ENCODE results near the gene HIVEP3.

Gene HIVEP3

DNA sequence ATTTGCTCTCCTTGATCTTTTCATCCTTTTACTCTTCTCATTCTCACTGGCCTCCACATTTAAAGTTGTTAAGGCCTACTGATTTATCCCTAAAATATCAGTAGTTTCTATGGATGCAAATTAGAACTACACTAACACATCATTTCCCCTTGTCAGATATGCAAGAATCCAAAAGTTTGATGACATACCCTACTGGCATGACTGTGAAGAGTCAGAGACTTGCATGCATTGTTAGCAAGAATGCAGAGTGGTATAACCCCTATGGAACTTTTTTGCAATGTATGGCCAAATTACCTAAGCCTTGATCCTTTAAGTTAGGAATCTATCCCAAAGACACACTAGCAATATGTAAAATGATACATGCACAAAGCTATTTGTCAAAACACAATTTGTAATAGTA lies 23.6 kb upstream of the HIVEP3 start:
- TF ChIP-seq, protein P1, sequence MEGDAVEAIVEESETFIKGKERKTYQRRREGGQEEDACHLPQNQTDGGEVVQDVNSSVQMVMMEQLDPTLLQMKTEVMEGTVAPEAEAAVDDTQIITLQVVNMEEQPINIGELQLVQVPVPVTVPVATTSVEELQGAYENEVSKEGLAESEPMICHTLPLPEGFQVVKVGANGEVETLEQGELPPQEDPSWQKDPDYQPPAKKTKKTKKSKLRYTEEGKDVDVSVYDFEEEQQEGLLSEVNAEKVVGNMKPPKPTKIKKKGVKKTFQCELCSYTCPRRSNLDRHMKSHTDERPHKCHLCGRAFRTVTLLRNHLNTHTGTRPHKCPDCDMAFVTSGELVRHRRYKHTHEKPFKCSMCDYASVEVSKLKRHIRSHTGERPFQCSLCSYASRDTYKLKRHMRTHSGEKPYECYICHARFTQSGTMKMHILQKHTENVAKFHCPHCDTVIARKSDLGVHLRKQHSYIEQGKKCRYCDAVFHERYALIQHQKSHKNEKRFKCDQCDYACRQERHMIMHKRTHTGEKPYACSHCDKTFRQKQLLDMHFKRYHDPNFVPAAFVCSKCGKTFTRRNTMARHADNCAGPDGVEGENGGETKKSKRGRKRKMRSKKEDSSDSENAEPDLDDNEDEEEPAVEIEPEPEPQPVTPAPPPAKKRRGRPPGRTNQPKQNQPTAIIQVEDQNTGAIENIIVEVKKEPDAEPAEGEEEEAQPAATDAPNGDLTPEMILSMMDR (conservative IDR thresholded peaks at IDR 0.05; ENCODE audit: low read depth, low read length), result no peak
- no peak overlapping the region for H3K9ac ChIP-seq
- no peaks in the 10 kb centered on the region for H3K79me2 ChIP-seq (ENCODE audit: insufficient read depth, low read depth)
- no peaks in the 10 kb centered on the region for H3K27me3 ChIP-seq (ENCODE audit: insufficient read depth, low read depth)
- no peak overlapping the region for H3K27ac ChIP-seq
- no peaks in the 10 kb centered on the region for H3K4me1 ChIP-seq (ENCODE audit: low read depth, poor library complexity, severe bottlenecking)
- no peaks in the 10 kb centered on the region for H3K36me3 ChIP-seq (ENCODE audit: insufficient read depth)
- no peak overlapping the region for H2AFZ ChIP-seq (ENCODE audit: low read depth)
- no peaks in the 10 kb centered on the region for H4K20me1 ChIP-seq (ENCODE audit: insufficient read depth)
- no peak overlapping the region for H3K4me2 ChIP-seq
- no peak overlapping the region for H3K4me3 ChIP-seq (IDR thresholded peaks at IDR 0.05; ENCODE audit: insufficient read depth, low read depth, low read length)

DNA sequence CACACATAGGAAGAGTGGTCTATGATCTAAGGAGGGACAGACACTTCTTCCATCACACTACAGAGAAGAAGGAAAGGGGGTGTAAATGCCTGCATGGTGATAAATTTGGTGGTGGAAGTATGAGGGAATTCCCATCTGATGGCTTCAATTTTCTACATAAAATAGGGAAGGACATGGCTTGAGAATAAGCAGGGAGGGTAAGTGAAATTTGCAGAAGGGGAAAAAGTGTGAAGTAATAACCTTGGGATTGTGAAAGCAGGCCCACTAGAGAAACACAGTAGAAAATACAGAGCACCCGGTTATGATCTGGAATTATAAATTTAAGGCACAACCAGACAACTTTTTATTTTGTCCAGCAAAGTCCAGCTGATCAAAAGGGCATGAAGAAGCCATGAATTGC lies 22.7 kb upstream of the HIVEP3 start:
- H3K27ac ChIP-seq, result no peak overlapping the region
- no peak overlapping the region for H3K4me2 ChIP-seq
- TF ChIP-seq, protein P1 (conservative IDR thresholded peaks at IDR 0.05; ENCODE audit: low read depth, low read length), result no peak
- H3K4me3 ChIP-seq (IDR thresholded peaks at IDR 0.05; ENCODE audit: insufficient read depth, low read depth, low read length), result no peak overlapping the region
- H3K4me1 ChIP-seq (ENCODE audit: low read depth, poor library complexity, severe bottlenecking), result no peaks in the 10 kb centered on the region
- no peaks in the 10 kb centered on the region for H3K27me3 ChIP-seq (ENCODE audit: insufficient read depth, low read depth)
- no peak overlapping the region for H2AFZ ChIP-seq (ENCODE audit: low read depth)
- H3K9ac ChIP-seq, result no peak overlapping the region
- H3K79me2 ChIP-seq (ENCODE audit: insufficient read depth, low read depth), result no peaks in the 10 kb centered on the region
- H3K36me3 ChIP-seq (ENCODE audit: insufficient read depth), result no peaks in the 10 kb centered on the region
- no peaks in the 10 kb centered on the region for H4K20me1 ChIP-seq (ENCODE audit: insufficient read depth)

DNA sequence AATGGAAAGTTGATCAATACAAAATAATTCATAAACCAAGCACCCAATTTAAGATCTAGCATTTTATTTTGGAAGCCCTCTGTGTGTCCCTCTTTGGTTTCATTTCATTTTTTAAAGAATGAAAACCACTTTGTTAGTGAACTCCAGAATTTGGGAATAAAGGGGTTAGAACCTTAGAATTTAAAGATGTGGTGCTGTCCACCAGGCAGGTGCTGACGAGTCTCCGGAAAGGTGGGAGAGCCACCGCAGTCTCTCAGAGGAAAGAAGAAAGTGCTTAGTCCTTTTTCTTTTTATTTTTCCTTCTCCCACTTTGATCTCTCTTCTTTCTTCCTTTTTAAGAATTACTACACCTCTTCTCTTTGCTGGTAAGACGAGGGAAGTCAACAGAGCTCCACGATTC lies 20.5 kb upstream of the HIVEP3 start:
- Histone ChIP-seq H3K27me3 (ENCODE audit: insufficient read depth, low read depth) (no peaks in the 10 kb centered on the region), H2AFZ (ENCODE audit: low read depth) (no peak overlapping the region), H3K27ac (no peak overlapping the region), H3K9ac (no peak overlapping the region), H3K4me3 (IDR thresholded peaks at IDR 0.05; ENCODE audit: insufficient read depth, low read depth, low read length) (no peak overlapping the region), H3K4me2 (no peak overlapping the region), H3K79me2 (ENCODE audit: insufficient read depth, low read depth) (no peaks in the 10 kb centered on the region), H3K36me3 (ENCODE audit: insufficient read depth) (no peaks in the 10 kb centered on the region), H3K4me1 (ENCODE audit: low read depth, poor library complexity, severe bottlenecking) (no peaks in the 10 kb centered on the region), H4K20me1 (ENCODE audit: insufficient read depth) (no peaks in the 10 kb centered on the region)
- TF ChIP-seq, protein P1 (conservative IDR thresholded peaks at IDR 0.05; ENCODE audit: low read depth, low read length), result no peak

DNA sequence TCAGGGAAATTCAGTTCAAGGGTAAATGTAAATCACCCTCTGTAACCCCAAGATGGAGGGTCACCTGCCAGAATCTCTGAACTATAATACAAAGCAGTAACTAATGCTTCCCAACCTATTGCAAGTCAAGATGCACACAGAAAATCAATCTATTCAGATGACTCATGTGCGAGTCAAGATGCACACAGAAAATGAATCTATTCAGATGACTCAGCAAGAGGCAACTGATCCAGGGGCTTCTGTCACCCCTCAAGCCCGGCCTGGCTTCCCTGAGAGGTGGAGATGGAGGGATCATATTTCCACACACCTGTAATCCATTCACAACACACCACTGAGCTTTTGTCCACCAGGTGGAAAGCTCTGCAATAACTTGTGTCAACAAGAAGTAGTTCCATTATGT lies 17.4 kb upstream of the HIVEP3 start:
- H3K4me1 ChIP-seq (ENCODE audit: low read depth, poor library complexity, severe bottlenecking), result no peaks in the 10 kb centered on the region
- TF ChIP-seq, protein P1 (conservative IDR thresholded peaks at IDR 0.05; ENCODE audit: low read depth, low read length), result no peak
- no peaks in the 10 kb centered on the region for H3K27me3 ChIP-seq (ENCODE audit: insufficient read depth, low read depth)
- no peaks in the 10 kb centered on the region for H4K20me1 ChIP-seq (ENCODE audit: insufficient read depth)
- H3K36me3 ChIP-seq (ENCODE audit: insufficient read depth), result no peaks in the 10 kb centered on the region
- no peak overlapping the region for H3K4me2 ChIP-seq
- no peaks in the 10 kb centered on the region for H3K79me2 ChIP-seq (ENCODE audit: insufficient read depth, low read depth)
- no peak overlapping the region for H3K27ac ChIP-seq
- no peak overlapping the region for H2AFZ ChIP-seq (ENCODE audit: low read depth)
- no peak overlapping the region for H3K4me3 ChIP-seq (IDR thresholded peaks at IDR 0.05; ENCODE audit: insufficient read depth, low read depth, low read length)
- no peak overlapping the region for H3K9ac ChIP-seq

DNA sequence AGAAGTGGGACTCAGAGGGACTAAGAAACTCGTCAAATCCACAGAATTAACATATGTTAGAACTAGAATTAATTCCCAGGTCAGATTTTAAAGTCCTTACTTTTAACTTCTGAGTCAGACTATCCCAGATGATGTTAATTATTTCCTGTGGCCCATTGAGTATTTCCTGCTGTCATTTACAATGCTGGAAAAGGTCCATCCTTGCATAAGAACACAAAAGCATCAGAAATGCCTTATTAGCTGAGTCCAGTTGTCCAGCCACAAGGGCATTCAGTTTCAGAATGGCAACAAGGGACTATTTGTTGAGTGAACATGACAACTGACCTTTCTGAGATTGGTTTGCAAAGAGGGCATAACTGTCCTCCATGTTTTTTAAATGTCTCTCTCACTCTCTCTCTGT lies 16.5 kb upstream of the HIVEP3 start:
- H2AFZ ChIP-seq (ENCODE audit: low read depth), result no peak overlapping the region
- no peak overlapping the region for H3K4me3 ChIP-seq (IDR thresholded peaks at IDR 0.05; ENCODE audit: insufficient read depth, low read depth, low read length)
- no peak overlapping the region for H3K27ac ChIP-seq
- no peaks in the 10 kb centered on the region for H4K20me1 ChIP-seq (ENCODE audit: insufficient read depth)
- no peaks in the 10 kb centered on the region for H3K79me2 ChIP-seq (ENCODE audit: insufficient read depth, low read depth)
- H3K4me2 ChIP-seq, result no peak overlapping the region
- H3K36me3 ChIP-seq (ENCODE audit: insufficient read depth), result no peaks in the 10 kb centered on the region
- TF ChIP-seq, protein P1 (conservative IDR thresholded peaks at IDR 0.05; ENCODE audit: low read depth, low read length), result no peak
- H3K27me3 ChIP-seq (ENCODE audit: insufficient read depth, low read depth), result no peaks in the 10 kb centered on the region
- H3K4me1 ChIP-seq (ENCODE audit: low read depth, poor library complexity, severe bottlenecking), result no peaks in the 10 kb centered on the region
- H3K9ac ChIP-seq, result no peak overlapping the region

All from KMS-11 (cell line).